MM.1S (cell line): Measurements from ENCODE around the gene VRTN.

ENCODE experiments used
- EZH2phosphoT487 ChIP-seq: fragments of 300-600 bp; sonication (generic); IDR thresholded peaks from 2 replicates; pipeline ENCODE4 v1.6.1; 2018; ENCODE audit warnings: antibody characterized with exemption, low read length
- TF ChIP-seq, protein P1 (sequence below): fragments of 300-600 bp; sonication (generic); IDR thresholded peaks from 2 replicates; pipeline ENCODE4 v1.5.1; 2016; ENCODE audit warnings: antibody characterized with exemption, low read length, mixed read lengths

DNA sequence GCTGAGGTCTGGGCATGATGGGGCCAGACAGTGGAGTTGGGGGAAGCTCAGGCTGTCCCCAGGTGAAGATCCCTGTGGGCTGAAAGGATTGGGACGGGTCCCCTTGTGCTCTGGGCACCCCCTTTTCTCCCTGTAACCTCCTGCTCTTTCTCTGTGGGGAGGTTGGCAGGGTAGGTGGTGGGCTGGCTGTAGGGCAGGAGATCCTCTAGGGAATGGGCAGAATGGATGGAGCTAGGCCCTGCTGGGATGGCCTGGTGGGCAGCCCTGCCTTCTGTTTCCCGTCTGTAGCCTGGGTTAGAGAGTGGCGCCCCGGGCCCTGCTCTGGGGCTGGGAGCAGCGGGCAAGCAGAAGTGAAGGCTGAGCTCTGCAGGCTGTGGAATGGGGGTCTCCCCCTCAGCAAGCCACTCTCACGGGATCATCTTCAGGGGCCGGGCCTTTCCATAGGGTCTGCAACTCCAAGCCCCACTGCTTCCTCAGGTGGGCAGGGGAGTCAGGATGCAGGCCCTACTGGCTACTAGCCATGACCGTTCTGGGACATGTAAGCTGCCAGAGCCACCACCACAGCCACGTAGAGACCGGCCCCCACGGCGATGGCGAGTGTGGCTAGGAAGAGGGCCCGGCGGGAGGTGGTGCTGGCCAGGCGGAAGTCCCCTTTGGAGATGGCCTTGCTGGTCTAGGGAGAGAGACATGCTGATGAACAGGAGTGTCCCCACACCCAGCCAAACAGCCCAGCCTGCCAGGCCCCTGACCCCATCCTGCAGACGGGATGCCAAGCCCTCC, 58.9 kb downstream of the VRTN start:
- TF ChIP-seq, protein P1, sequence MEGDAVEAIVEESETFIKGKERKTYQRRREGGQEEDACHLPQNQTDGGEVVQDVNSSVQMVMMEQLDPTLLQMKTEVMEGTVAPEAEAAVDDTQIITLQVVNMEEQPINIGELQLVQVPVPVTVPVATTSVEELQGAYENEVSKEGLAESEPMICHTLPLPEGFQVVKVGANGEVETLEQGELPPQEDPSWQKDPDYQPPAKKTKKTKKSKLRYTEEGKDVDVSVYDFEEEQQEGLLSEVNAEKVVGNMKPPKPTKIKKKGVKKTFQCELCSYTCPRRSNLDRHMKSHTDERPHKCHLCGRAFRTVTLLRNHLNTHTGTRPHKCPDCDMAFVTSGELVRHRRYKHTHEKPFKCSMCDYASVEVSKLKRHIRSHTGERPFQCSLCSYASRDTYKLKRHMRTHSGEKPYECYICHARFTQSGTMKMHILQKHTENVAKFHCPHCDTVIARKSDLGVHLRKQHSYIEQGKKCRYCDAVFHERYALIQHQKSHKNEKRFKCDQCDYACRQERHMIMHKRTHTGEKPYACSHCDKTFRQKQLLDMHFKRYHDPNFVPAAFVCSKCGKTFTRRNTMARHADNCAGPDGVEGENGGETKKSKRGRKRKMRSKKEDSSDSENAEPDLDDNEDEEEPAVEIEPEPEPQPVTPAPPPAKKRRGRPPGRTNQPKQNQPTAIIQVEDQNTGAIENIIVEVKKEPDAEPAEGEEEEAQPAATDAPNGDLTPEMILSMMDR, result no peak
- TF ChIP-seq EZH2phosphoT487, result no peak
